Colonic mucosa (tissue), 4 donors: ENCODE measurements around the gene TIMM44. TPM values are rescaled to one million over a fixed set of nuclear protein-coding genes. Genes with fewer than 3 reads are reported as not detected.

ENCODE experiments used
- DNase-seq: peaks from one replicate; pipeline ENCODE4 v3.0.0-alpha.2; 2020
- H3K27ac ChIP-seq: fragments of 200-600 bp; one replicate; pipeline ENCODE4 v1.8.0; 2021
- H3K27me3 ChIP-seq: fragments of 200-600 bp; one replicate; pipeline ENCODE4 v1.8.0; 2021
- H3K36me3 ChIP-seq: fragments of 200-600 bp; one replicate; pipeline ENCODE4 v1.8.0; 2021
- H3K4me1 ChIP-seq: fragments of 200-600 bp; one replicate; pipeline ENCODE4 v1.8.0; 2021; ENCODE audit warnings: mild to moderate bottlenecking
- H3K4me3 ChIP-seq: fragments of 200-600 bp; one replicate; pipeline ENCODE4 v1.8.0; 2021
- H3K9ac ChIP-seq, 2 donors: one replicate each; pipeline ENCODE4 v1.7.0; 2013; ENCODE audit warnings: control low read depth in 2 of 2, low read depth in 2 of 2, low read length in 2 of 2
- H3K9me3 ChIP-seq: fragments of 200-600 bp; one replicate; pipeline ENCODE4 v1.8.0; 2021
- intact Hi-C: fragments of 100-400 bp; cut with DNase I; formaldehyde crosslinking; loops from one replicate; pipeline ENCODE4 v1.14.1; 2022
- total RNA-seq, 2 donors: library from RNA; stranded (reverse); fragmentation: NEBNext Ultra II Directional in 1 of 2; extraction: Animal tissue kit (Norgen Biotek cat#: 25700) in 1 of 2; gene quantifications; one replicate each; pipeline ENCODE4 v1.2.1, GENCODE V29; 2021
- TF ChIP-seq, protein P1 (sequence below): fragments of 200-600 bp; IDR thresholded peaks from one replicate; pipeline ENCODE4 v1.8.0; 2022; ENCODE audit warnings: antibody characterized with exemption, mild to moderate bottlenecking
- donor health status: healthy.
- donor health status: DM: no; HTN: no; CAD: no.
- donor health status: DM: no; HTN: no; CAD: no.

Gene TIMM44
- total RNA-seq, 2 donors from 2014 or later = 50.8 to 118 TPM

DNA sequence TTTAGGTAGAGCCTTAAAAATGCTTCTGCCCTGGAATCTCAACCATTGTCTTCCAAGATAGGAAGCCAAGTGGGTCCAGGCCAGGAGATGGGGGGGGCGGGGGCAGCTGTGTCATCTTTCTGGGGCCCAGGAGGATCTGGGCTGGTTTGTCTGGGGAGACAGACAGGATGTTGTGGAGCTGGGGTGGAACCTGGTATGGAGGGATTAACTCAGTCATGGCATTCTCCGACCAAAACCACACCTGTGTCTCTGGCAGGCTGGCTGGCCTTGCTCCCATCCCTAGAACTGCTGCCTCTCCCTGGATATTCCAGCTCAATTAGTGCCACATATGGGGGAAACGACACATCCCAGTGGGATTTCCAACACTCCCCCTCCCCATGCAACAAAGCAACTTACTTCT is 42.5 kb downstream of the TIMM44 start:
- Histone ChIP-seq H3K9me3 (no peaks in the 10 kb centered on the region), H3K4me3 (no peak overlapping the region), H3K27ac (no peak overlapping the region), H3K36me3 (no peaks in the 10 kb centered on the region), H3K9ac (no peak overlapping the region), H3K27me3 (no peaks in the 10 kb centered on the region), H3K4me1 (peaks cover 14% of the 10 kb centered on the region)
- TF ChIP-seq, protein P1, sequence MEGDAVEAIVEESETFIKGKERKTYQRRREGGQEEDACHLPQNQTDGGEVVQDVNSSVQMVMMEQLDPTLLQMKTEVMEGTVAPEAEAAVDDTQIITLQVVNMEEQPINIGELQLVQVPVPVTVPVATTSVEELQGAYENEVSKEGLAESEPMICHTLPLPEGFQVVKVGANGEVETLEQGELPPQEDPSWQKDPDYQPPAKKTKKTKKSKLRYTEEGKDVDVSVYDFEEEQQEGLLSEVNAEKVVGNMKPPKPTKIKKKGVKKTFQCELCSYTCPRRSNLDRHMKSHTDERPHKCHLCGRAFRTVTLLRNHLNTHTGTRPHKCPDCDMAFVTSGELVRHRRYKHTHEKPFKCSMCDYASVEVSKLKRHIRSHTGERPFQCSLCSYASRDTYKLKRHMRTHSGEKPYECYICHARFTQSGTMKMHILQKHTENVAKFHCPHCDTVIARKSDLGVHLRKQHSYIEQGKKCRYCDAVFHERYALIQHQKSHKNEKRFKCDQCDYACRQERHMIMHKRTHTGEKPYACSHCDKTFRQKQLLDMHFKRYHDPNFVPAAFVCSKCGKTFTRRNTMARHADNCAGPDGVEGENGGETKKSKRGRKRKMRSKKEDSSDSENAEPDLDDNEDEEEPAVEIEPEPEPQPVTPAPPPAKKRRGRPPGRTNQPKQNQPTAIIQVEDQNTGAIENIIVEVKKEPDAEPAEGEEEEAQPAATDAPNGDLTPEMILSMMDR = no peak
- no peak for DNase-seq
- intact Hi-C loops = no loop called here

GRCh38 chr19:7900401-7900870 is 43.0 kb downstream of the TIMM44 start:
- Histone ChIP-seq H3K9ac (no peak overlapping the region), H3K27me3 (no peaks in the 10 kb centered on the region), H3K4me3 (no peak overlapping the region), H3K36me3 (no peaks in the 10 kb centered on the region), H3K27ac (no peak overlapping the region), H3K9me3 (no peaks in the 10 kb centered on the region), H3K4me1 (peaks cover 14% of the 10 kb centered on the region)
- intact Hi-C loops = no loop called here
- no peak for DNase-seq
- TF ChIP-seq, protein P1 = no peak

GRCh38 chr19:7899751-7900378 is 43.6 kb downstream of the TIMM44 start:
- Histone ChIP-seq H3K4me1 (peaks cover 9% of the 10 kb centered on the region), H3K27ac (no peak overlapping the region), H3K36me3 (no peaks in the 10 kb centered on the region), H3K4me3 (no peak overlapping the region), H3K9ac (no peak overlapping the region), H3K27me3 (no peaks in the 10 kb centered on the region), H3K9me3 (no peaks in the 10 kb centered on the region)
- no peak for DNase-seq
- TF ChIP-seq, protein P1 = no peak
- intact Hi-C loops = no loop called here

DNA sequence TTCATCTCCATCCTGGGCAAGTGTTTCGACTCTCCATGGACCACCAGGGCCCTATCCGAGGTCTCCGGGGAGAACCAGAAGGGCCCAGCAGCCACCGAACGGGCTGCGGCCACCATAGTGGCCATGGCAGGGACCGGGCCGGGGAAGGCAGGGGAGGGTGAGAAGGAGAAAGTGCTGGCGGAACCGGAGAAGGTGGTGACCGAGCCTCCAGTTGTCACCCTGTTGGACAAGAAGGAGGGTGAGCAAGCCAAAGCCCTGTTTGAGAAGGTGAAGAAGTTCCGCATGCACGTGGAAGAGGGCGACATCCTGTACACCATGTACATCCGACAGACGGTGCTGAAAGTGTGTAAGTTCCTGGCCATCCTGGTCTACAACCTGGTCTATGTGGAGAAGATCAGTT is 44.5 kb downstream of the TIMM44 start:
- DNase-seq = no peak
- no peak overlapping the region for H3K4me3 ChIP-seq
- TF ChIP-seq, protein P1 = no peak
- H3K27ac ChIP-seq = no peak overlapping the region
- no peaks in the 10 kb centered on the region for H3K9me3 ChIP-seq
- no peaks in the 10 kb centered on the region for H3K27me3 ChIP-seq
- H3K4me1 ChIP-seq = peaks cover 4% of the 10 kb centered on the region
- intact Hi-C loops = no loop called here
- no peaks in the 10 kb centered on the region for H3K36me3 ChIP-seq
- no peak overlapping the region for H3K9ac ChIP-seq

- no peak overlapping the region for H3K27ac ChIP-seq
- intact Hi-C loops = no loop called here
- H3K4me1 ChIP-seq = no peaks in the 10 kb centered on the region
- no peak overlapping the region for H3K9ac ChIP-seq
- no peaks in the 10 kb centered on the region for H3K9me3 ChIP-seq
- H3K36me3 ChIP-seq = no peaks in the 10 kb centered on the region
- no peak overlapping the region for H3K4me3 ChIP-seq
- TF ChIP-seq, protein P1 = no peak
- no peaks in the 10 kb centered on the region for H3K27me3 ChIP-seq
- no peak for DNase-seq
Observed at GRCh38 chr19:7897292-7897691, 46.2 kb downstream of the TIMM44 start.
